ENCODE data around the gene EML4. TPM values are rescaled to one million over a fixed set of nuclear protein-coding genes. Genes with fewer than 3 reads are reported as not detected.
A peak's percentile ranks its signal among the peaks of the same experiment; 100 is the strongest.

The EML4 gene
- total and polyA plus RNA-seq, 2 of the 13 experiments (the other 11 are each of a cell fraction or from before 2014, with no cell fraction given), result 243 to 476 TPM

GRCh38 chr2:42137125-42137841 is 31.9 kb upstream of the EML4 start (continued):
- peak; percentile 94 for TF ChIP-seq ZNF18 (CRISPR knock-in tag; IDR thresholded peaks at IDR 0.05; ENCODE audit: insufficient replicate concordance)
- TF ChIP-seq ZBTB26 (CRISPR knock-in tag; IDR thresholded peaks at IDR 0.05; ENCODE audit: borderline replicate concordance), result peak; percentile 21; the same call in 1 of the 2 replicates
- no peak; the same call in 2 of the 3 replicates for TF ChIP-seq MXI1 (IDR thresholded peaks at IDR 0.05; ENCODE audit: borderline replicate concordance, low read depth, low read length)
- no peak for TF ChIP-seq TRIM22 (IDR thresholded peaks at IDR 0.05)
- 0 out of 2 replicates have a peak, but pooled peaks have one; percentile 50 for TF ChIP-seq STAT5B (CRISPR knock-in tag; IDR thresholded peaks at IDR 0.05)
- no peak for TF ChIP-seq DDIT3 (CRISPR knock-in tag; IDR thresholded peaks at IDR 0.05)
- peak; percentile 54; the same call in 1 of the 2 replicates for TF ChIP-seq ZSCAN12 (CRISPR knock-in tag; IDR thresholded peaks at IDR 0.05)
- TF ChIP-seq USF2 (IDR thresholded peaks at IDR 0.05; ENCODE audit: low read depth, low read length), result no peak
- TF ChIP-seq USF2 (CRISPR knock-in tag; IDR thresholded peaks at IDR 0.05; ENCODE audit: borderline replicate concordance), result no peak; the same call in 1 of the 2 replicates
- TF ChIP-seq ELK4 (CRISPR knock-in tag; IDR thresholded peaks at IDR 0.05; ENCODE audit: borderline replicate concordance), result no peak
- TF ChIP-seq MED1 (CRISPR knock-in tag; IDR thresholded peaks at IDR 0.05), result peak; percentile 99
- peak; percentile 84 for TF ChIP-seq HMG20B (CRISPR knock-in tag; conservative IDR thresholded peaks at IDR 0.05)
- TF ChIP-seq ZFP36L1 (CRISPR knock-in tag; IDR thresholded peaks at IDR 0.05), result peak; percentile 75
- TF ChIP-seq TOPORS (CRISPR knock-in tag; IDR thresholded peaks at IDR 0.05), result 0 out of 2 replicates have a peak, but pooled peaks have one; percentile 50
- peak; percentile 96 for TF ChIP-seq FOXC1 (CRISPR knock-in tag; IDR thresholded peaks at IDR 0.05; ENCODE audit: borderline replicate concordance)
- TF ChIP-seq ESRRA (CRISPR knock-in tag; IDR thresholded peaks at IDR 0.05; ENCODE audit: low read depth), result peak; percentile 34; the same call in 1 of the 2 replicates
- peak; percentile 100 for TF ChIP-seq ZBTB37 (CRISPR knock-in tag; IDR thresholded peaks at IDR 0.05)
- peak; percentile 82; the same call in 1 of the 2 replicates for TF ChIP-seq NCOA1 (CRISPR knock-in tag; IDR thresholded peaks at IDR 0.05)
- peak; percentile 80 for TF ChIP-seq TAF1 (CRISPR knock-in tag; IDR thresholded peaks at IDR 0.05)

Measured in HepG2 (cell line).